ENCODE measurements around the gene HSP90AA1.
"Not testable (repeated sequence)": the region's sequence is repeated elsewhere in the genome, so short reads cannot be mapped to it uniquely, and the experiment has no call there.

HSP90AA1 gene

DNA sequence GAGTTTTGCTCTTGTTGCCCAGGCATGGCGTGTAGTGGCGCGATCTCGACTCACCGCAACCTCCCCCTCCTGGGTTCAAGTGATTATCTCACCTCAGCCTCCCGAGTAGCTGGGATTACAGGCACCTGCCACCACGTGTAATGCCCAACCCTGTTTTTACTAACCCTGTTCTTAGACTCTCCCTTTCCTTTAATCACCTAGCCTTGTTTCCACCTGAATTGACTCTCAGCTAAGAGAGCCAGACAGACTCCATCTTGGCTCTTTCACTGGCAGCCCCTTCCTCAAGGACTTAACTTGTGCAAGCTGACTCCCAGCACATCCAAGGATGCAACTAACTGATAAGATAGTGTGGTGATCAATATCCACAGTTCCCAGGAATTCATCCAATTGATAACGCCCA lies 22.3 kb downstream of the HSP90AA1 start:
- not testable (repeated sequence) for DNase-seq

DNA sequence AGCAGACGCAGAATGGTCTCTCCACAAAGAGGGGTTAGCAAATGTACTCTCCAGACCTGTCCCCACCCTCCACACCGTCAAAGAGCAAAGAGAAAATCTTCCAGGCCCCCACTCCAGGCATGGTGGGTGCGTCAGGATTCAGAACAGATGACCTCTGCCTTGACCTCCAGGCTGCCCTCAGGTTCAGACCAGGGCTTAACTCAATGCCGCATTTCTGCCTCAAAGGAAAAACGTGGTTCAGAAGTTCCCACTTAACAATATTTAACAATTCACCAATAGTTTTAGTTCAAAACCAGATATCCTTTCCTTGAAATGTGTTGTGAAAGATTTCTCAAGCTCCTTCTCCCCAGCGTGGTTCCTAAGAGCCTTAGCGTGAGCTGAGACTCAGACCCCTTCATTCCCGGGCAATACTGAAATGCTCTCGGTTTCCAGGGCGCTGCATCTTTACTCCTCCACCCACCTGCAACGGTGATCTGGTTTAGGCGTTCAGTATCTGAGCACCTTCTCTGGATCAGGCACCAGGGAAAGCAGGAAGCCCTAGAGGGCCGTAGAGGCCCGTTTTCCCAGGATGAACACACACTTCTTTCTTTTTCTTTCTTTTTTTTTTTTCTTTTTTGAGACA lies 22.9 kb downstream of the HSP90AA1 start:
- no peak for DNase-seq

DNA sequence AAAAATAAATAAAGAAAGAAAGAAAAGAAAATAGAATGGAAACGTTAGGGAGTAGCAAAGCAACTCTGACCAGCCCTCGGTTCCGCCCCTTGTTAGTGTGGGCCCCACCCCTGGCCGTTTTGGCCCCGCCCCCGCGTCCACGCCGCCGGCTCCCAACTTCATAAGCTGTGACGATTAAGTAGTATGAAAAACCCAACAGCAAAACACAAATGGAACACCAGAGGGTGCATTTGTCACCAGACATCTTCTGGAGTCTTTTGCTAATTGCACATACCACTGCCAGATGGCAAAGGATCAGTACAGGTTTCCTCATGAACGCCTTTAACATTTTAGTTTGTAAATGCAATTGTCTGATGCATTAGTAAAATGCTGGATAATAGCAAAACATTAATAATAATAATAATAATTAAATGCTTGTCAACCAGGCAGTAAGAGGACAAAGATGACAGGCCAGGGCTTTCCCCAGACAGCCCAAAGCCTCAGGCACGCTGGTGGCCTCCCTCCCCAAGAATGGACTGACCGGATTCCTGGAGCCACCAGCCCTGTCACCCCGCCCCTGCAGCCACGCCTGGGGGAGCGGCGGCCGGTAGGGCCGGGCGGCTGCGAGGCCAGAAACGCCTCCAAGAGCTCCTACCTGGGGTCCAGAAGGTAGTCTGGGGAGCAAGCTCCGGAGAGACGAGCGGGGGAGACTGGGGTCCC lies 23.6 kb downstream of the HSP90AA1 start:
- DNase-seq = peak; percentile 53 to 65

DNA sequence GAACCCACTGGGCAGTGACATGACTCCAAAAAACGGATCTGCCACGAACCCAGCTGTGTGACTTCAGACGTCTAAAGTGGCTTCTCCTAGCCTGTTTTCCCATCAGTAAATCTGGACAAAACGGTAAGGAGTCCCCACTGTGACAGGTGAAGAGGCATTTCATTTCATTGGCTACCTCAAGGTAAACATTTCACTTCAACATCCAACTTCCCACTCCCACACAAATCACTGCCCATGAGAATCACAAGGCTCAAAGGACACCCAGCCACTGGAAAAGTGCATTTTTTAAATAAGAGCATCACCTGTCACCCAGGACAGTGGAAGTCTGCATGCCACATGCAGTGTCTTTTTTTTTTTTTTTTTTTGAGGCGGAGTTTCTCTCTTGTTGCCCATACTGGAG lies 27.9 kb downstream of the HSP90AA1 start:
- DNase-seq = no peak

DNA sequence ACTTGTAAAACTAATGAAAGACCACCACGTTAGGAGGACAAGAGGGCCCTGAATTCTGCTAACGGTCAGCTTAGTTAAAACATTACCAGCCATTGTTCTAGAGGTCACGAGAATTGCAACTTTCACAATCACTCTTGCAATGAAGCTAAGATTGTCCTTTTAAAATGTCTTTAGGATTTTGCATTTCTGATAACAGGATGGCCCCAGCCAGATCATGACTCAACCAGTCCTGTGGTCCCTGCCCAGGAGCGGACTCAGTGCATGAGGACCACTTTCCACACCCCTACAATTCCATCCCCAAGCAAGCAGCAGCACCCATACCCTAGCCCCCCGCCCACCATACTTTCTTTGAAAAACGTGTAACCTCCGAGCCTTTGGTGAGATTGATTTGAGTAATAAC lies 28.7 kb downstream of the HSP90AA1 start:
- DNase-seq = no peak

DNA sequence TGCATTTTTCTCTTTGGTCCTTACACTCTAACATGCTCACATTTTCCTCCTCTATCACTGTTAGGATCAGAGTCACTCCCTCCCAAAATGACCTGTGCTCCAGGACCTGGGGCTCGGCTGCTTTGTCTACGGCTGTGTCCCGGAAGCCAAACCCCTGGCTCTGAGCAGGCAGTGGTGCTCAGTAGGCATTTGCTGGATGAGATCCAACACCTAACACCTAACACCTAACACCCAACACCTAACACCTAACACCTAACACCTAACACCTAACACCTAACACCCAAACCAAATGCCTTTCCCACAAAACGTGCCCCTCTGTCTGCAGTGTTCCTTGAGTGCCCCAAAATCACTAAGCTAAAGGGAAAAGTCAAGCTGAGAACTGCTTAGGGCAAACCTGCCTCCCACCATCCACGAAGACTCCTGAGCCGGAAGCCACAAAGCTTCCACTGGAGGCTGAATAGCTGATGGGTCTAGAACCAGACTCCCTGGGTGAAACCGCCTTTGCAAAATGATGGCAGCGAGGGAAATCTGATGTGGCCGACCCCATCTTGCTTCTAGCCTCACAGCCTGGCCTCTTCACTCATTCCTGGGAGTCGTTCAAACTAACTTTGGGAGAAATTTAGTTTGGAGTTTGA lies 29.2 kb downstream of the HSP90AA1 start:
- no peak for DNase-seq

DNA sequence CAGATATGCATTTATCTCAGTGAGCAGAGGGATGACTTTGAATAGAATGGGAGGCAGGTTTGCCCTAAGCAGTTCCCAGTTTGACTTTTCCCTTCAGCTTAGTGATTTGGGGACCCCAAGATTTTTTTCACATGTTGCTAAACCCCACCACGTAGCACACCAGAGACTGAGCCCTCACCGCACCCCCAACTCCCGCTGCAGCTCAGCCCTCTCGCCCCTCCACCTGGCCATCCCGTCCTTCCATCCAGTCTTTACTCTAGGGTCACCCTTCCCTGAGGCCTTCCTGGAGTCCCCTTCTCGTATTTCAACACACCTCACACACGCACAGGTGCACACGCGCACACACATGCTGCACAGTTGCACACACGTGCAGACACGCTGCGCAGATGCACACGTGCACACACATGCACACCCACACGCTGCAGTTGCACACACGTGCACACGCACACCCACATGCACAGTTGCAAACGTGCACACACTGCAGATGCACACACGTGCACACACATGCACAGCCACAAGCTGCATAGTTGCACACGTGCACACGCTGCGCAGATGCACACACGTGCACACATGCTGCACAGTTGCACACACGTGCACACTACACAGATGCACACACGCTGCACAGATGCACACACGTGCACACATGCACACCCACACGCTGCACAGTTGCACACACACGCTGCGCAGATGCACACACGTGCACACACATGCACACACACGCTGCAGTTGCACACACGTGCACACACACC lies 30.0 kb downstream of the HSP90AA1 start:
- no peak for DNase-seq

DNA sequence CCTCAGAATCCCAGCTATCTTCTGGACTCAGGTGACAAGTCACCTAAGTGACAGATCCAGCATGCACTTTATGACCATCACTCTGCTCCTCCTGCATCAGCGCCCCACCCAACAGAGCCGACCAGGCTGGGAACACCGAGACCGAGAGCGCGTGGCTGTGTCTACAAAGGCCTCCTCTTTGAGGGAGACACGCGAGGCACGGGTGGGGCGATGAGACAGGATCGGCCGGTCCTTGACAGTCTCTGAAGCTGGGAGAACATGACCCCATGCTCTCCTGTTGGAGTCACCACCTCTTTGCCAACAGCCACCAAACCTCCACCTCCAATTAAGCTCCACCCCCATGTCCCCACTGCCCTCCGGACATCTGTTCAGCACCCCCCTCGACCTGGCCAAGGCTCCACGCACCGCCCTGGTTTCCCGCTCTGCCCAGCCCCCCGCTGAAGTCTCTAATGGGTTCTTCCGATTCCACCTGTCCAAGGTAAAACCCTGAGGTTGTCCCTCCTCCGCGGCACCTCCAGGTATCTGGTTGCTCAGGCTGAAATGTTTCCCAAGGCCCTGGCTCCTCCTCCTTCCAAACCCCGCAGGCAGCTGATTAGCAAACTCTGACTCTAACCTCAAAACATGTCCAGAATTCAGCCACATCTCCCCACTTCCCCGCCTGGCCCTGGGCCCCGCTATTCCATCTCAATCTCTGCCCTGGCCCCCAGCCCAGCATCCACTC lies 31.5 kb downstream of the HSP90AA1 start:
- DNase-seq = no peak

DNA sequence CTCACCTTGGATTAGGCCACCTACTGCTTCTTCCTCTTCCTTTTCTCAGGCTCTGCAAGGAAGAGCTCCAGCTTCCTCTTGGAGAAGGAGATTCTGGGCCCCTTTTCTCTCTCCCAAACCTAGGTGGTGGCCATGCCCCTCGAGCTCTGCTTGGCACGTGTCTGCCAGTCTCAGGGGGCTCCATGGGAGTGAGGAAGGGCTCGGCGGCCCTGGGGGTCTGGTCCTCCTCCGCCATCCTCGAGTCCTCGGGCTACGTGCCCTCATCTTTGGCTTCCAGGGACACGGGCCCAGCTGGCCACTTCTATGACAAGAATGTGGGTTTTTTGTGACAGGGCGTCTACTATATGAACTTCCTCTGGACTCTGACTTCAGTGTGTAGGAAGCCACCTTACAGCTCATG lies 34.3 kb downstream of the HSP90AA1 start:
- DNase-seq = no peak

DNA sequence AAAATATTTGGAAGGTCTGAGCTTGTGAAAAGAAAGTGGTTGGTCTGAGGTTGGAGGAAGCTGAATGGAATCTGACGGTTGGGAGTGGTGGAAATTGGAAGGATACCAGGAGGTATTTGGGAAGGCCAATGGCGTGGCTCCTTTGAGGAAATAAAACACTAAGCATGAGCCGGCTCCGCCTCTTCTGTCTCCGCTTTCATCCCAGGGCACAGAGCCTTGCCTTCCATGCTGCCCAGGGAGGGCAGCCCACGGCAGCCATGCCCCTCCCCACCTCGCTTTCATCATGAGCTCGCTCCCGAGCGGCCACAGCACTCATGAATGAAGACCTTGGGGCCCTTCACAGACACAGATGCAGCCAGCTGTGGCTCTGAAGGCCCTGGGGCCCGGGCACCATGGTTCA lies 36.2 kb downstream of the HSP90AA1 start:
- no peak for DNase-seq

DNA sequence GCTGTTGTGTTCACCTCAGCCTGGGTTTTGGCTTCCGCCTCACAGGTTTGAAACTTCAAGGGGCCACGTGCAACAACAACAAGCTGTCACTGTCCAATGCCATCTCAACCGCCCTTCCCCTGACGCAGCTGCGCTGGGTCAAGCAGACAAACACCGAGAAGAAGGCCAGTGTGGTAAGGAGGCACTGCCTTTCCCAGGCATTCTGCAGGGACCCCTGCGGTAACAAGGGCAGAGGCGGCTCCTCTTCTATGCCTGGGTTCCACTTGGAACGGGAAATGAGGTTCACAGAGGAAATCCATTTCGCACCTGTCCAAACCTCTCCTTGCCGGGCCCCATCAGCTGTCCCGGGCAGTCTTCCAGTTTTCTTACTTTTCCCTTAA lies 36.8 kb downstream of the HSP90AA1 start:
- DNase-seq = no peak

DNA sequence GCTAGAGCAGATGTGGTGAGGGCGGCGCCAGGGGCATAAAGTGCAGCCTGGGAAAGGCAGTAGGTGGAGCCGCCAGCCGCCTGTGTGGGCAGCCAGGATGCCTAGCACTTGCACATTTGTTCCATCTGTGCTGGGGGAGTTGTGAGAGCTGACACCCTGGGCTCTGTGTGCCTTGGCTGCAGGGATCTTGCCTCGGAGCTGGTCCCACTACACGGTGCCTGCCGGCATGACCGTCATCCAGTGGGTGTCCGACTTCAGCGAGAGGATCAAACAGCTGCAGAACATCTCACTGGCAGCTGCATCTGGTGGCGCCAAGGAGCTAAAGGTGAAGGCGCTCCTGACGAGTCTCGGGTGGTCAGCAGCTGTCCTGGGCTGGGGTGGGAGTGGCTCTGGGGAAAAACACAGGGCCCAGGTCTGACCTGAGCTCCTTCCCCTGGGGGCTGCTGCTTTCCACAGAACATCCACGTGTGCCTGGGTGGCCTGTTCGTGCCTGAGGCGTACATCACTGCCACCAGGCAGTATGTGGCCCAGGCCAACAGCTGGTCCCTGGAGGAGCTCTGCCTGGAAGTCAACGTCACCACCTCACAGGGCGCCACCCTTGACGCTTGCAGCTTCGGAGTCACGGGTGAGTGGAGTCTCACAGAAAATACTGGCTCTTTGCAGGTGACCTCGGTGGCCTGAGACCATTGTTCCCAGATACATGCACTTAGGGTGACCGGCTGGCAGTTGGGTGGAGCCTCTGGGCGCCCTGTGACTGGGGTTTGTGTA lies 37.4 kb downstream of the HSP90AA1 start:
- no peak for DNase-seq

DNA sequence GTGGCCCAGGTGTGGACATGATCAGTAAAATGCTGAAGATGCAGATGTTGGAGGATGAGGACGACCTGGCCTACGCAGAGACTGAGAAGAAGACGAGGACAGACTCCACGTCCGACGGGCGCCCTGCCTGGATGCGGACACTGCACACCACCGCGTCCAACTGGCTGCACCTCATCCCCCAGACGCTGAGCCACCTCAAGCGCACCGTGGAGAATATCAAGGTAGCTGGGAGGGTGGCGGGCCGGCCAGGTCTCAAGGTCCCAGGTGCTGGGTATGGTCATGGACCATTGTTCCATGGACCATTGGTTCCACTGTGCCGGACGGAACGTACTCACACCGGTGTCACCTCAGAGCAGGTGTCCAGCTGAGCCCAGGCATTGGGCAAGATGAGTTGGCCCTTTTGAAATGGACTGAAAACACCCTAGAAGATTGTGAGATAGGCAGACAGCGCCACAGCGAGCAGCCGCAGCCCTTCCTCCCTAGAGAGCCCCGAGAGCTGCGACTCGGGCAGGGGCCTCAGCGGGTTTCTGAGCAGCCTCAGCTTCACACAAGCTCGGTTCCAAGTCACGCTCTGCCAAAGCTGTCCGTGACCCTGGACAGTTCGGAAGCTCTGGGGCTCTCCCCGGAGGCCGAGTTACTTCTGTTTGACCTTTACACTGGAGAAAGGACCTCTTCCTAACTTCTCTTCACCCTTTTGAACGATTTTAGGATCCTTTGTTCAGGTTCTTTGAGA lies 38.9 kb downstream of the HSP90AA1 start:
- DNase-seq = no peak

DNA sequence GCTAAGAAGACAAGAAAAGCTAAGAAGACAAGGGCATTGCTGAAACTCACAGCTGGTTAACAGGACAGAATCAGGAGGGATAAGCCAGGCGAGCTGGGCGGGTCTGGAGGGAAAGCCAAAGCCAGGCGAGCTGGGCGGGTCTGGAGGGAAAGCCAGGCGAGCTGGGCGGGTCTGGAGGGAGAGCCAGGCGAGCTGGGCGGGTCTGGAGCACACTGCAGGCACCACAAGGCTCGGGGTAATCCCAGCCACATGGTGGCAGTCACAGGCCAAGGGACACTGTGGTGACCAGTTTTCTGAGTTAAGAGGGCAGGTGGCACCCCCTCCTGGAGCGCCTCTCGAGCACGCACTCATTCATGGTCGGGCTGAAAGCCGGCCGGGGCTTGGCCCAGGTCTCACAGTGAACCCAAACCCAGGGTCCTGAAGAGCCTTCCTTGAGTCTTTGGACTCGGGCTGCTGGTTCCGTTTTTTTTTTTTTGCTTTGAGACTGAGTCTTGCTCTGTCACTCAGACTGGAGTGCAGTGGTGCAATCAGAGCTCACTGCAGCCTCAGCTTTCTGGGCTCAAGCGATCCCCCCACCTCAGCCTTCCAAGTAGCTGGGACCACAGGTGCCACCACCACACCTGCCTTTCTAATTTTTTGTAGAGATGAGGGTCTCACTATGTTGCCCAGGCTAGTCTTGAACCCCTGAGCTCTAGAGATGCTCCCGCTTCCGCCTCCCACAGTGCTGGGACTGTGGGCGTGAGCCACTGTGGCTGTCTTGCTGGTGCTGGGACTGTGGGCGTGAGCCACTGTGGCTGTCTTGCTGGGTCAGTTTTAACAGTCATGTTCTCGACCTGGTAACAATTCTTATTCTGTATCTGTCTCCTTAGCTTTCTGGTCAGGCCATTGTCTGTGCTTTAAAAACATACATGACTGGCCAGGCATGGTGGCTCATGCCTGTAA lies 40.2 kb downstream of the HSP90AA1 start:
- no peak for DNase-seq

DNA sequence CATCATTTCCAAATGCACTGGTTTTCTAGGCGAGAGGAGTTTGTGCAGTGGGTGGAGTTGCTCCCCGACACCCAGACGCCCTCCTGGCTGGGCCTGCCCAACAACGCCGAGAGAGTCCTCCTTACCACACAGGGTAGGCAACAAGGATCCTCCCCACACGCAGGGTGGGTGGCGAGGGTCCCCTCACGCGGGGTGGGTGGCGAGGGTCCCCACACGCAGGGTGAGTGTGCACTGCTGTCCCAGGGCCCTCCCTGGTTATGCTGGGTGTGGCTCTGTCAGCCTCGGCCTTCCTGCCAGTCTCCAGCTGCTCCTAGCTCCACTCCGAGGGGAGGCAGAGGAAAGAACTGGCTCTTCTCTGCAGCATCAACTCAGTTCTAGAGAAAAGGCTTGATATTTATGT lies 42.3 kb downstream of the HSP90AA1 start:
- DNase-seq = no peak

DNA sequence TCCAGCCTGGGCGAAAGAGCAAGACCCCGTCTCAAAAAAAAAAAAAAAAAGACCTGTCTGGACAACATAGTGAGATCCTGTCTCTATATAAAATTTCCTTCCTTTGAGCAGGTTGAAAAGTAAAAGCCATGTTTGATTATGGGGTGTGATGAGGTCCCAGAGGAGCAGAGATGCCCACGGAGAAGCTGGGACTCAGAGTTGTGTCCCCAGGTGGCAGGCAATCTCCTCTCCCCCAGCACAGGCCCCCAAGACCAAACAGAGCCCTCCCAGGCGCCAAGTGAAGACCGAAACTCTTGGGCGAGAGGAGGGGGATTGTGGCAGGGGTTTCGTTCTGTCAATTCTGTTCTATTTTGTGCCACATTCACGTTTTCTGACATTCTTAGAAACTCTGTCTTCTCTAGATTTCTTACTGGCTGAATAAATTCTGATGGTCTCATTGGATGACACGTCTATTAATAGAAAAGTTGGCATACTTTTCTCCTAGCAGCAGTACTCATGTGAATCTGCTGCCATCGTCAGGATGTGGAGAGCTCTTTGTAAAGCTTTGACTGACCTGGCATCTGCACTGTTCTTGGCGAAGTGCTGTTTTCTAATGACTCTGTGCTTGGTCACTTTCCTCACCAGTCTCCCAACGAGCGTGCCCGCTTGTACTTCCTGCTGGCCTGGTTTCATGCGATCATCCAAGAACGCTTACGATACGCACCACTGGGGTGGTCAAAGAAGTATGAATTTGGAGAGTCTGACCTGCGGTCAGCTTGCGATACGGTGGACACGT lies 43.4 kb downstream of the HSP90AA1 start:
- DNase-seq = no peak

DNA sequence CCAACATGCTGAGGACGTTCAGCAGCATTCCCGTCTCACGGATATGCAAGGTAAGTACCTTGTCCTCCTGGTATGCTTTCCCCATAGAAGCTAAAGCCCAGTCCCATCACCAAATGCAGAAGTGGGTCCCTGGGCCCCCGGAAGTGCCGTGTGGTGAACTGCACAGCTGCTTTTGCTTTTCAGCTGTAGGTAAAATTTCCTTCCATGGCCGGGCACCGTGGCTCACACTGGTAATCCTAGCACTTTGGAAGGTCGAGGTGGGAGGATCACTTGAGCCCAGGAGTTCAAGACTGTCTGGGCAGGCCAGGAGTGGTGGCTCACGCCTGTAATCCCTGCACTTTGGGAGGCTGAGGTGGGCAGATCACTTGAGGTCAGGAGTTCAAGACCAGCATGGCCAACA lies 44.1 kb downstream of the HSP90AA1 start:
- DNase-seq = no peak

DNA sequence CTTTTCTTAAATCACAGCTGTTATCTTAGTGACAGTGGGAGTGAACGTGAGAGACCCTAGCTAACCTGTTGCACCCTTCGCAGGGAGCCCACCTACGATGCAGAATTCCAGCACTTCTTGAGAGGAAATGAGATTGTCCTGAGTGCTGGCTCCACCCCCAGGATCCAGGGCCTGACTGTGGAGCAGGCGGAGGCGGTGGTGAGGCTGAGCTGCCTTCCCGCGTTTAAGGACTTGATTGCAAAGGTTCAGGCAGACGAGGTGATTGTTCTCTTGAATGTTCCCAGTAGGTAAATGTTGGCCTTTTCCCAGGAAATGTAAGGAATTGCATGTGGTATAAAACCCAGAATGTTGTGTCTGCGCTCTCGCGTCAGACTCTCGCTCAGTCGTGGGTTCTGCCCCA lies 46.7 kb downstream of the HSP90AA1 start:
- no peak for DNase-seq

DNA sequence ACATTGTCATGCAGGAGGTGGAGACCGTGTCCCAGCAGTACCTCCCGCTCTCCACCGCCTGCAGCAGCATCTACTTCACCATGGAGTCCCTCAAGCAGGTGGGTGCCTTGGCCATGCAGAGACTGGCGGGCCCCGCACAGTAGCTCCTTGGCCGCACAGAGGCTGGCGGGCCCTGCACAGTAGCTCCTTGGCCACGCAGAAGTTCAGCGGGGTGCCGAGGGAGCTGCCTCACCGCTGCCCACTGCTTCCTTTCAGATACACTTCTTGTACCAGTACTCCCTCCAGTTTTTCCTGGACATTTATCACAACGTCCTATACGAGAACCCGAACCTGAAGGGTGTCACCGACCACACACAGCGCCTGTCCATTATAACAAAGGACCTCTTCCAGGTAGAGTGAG lies 47.7 kb downstream of the HSP90AA1 start:
- DNase-seq = no peak

DNA sequence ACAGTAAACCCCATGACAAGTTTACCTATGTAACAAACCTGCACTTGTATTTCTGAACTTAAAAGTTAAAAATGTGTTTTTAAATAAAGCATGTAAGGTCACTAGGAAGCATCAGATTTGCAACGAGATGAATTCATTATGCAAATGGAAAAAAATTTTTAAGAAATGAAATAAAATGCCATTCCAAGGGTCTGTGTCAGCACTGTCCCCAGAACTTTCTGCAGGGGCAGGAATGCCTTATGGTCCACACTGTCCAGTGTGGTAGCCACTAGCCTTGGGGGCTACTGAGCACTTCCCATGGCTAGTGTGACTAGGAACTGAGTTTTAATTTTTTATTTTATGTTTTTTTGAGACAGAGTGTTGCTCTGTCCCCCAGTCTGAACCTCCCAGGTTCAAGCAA lies 49.2 kb downstream of the HSP90AA1 start:
- no peak for DNase-seq
